PC-3 (cell line): Measurements from ENCODE around the gene UQCC3. TPM values are rescaled to one million over a fixed set of nuclear protein-coding genes. Genes with fewer than 3 reads are reported as not detected.

Experiments used
- ATAC-seq: fragments of 200-7000 bp; cut with Tn5 transposase; 2 replicates; pipeline ENCODE4 v1.9.1; 2020; ENCODE audit warnings: mild to moderate bottlenecking, moderate library complexity
- Bru-seq: library from RNA; stranded (reverse); fragments of 400-500 nt; gene quantifications from one replicate; lab custom pipeline; 2021; lab: Mats Ljungman, UMichigan
- BruChase-seq, 2 experiments: library from RNA; stranded (reverse); fragments of 400-500 nt; gene quantifications; one replicate each; lab custom pipeline; 2021; lab: Mats Ljungman, UMichigan
- BruUV-seq: library from RNA; stranded (reverse); fragments of 400-500 nt; replicated peaks from 2 replicates; lab custom pipeline; 2021; lab: Mats Ljungman, UMichigan
- CTCF ChIA-PET: fragments of 300-600 bp; sonication (Branson Sonifier 250); formaldehyde crosslinking; loops from one replicate; lab custom pipeline; 2022; ENCODE audit warnings: antibody characterized with exemption; lab: Charles Lee
- POLR2A ChIA-PET: fragments of 300-600 bp; sonication (Branson Sonifier 250); formaldehyde crosslinking; loops from one replicate; lab custom pipeline; 2022; ENCODE audit warnings: antibody characterized with exemption; ENCODE audit not compliant: unreplicated experiment; lab: Charles Lee
- DNase-seq: peaks from one replicate; pipeline ENCODE4 v3.0.0-alpha.2; 2015
- H2AFZ ChIP-seq: fragments of 300-600 bp; sonication (generic); 2 replicates; pipeline ENCODE4 v1.6.0; 2016; ENCODE audit warnings: antibody characterized with exemption, low read length
- H3F3A ChIP-seq: fragments of 300-600 bp; sonication (generic); one replicate; pipeline ENCODE4 v1.6.0; 2017; ENCODE audit warnings: antibody characterized with exemption, low read length, control low read depth, mild to moderate bottlenecking; ENCODE audit not compliant: unreplicated experiment
- H3K27ac ChIP-seq: fragments of 300-600 bp; sonication (generic); 2 replicates; pipeline ENCODE4 v1.5.1; 2016; ENCODE audit warnings: mild to moderate bottlenecking, low read length
- H3K27me3 ChIP-seq: fragments of 300-600 bp; sonication (generic); 2 replicates; pipeline ENCODE4 v1.6.1; 2016; ENCODE audit warnings: low read length, mixed read lengths
- H3K36me3 ChIP-seq: fragments of 300-600 bp; sonication (generic); 2 replicates; pipeline ENCODE4 v1.6.1; 2016; ENCODE audit warnings: low read depth, mixed run types, low read length, mixed read lengths
- H3K4me1 ChIP-seq: fragments of 300-600 bp; sonication (generic); 2 replicates; pipeline ENCODE4 v1.5.1; 2016; ENCODE audit warnings: low read length; ENCODE audit not compliant: insufficient read depth
- H3K4me2 ChIP-seq: fragments of 300-600 bp; sonication (generic); 2 replicates; pipeline ENCODE4 v1.6.0; 2016; ENCODE audit warnings: low read length
- H3K4me3 ChIP-seq: fragments of 300-600 bp; sonication (generic); 2 replicates; pipeline ENCODE4 v1.5.1; 2016; ENCODE audit warnings: mild to moderate bottlenecking, low read length, mixed read lengths
- H3K79me2 ChIP-seq: fragments of 300-600 bp; sonication (generic); 2 replicates; pipeline ENCODE4 v1.6.1; 2017; ENCODE audit warnings: low read length, mixed read lengths
- H3K9ac ChIP-seq: fragments of 300-600 bp; sonication (generic); 2 replicates; pipeline ENCODE4 v1.6.0; 2016; ENCODE audit warnings: mild to moderate bottlenecking, low read length
- H3K9me2 ChIP-seq: fragments of 300-600 bp; sonication (generic); replicated peaks from 2 replicates; pipeline ENCODE4 v1.6.1; 2016; ENCODE audit warnings: mixed run types, low read length, mixed read lengths
- H3K9me3 ChIP-seq: fragments of 300-600 bp; sonication (generic); 2 replicates; pipeline ENCODE4 v1.6.1; 2016; ENCODE audit warnings: low read length, mixed read lengths
- H4K20me1 ChIP-seq: fragments of 300-600 bp; sonication (generic); 2 replicates; pipeline ENCODE4 v1.6.1; 2016; ENCODE audit warnings: low read length, mixed read lengths
- EZH2 ChIP-seq: fragments of 300-600 bp; sonication (generic); IDR thresholded peaks from one replicate; pipeline ENCODE4 v1.6.1; 2017; ENCODE audit warnings: antibody characterized with exemption, mild to moderate bottlenecking, low read length; ENCODE audit not compliant: unreplicated experiment
- EZH2phosphoT487 ChIP-seq: fragments of 300-600 bp; sonication (generic); IDR thresholded peaks from 2 replicates; pipeline ENCODE4 v1.6.1; 2018; ENCODE audit warnings: mild to moderate bottlenecking, antibody characterized with exemption, low read length, borderline replicate concordance
- intact Hi-C: fragments of 100-400 bp; cut with micrococcal nuclease; formaldehyde crosslinking; loops from 2 replicates; pipeline ENCODE4 v1.9.0; 2023
- long read RNA-seq: library from polyadenylated mRNA; unstranded; transcript quantifications from one replicate; pipeline ENCODE4 v2.0.0, GENCODE V29; 2021; ENCODE audit not compliant: unreplicated experiment
- total RNA-seq: library from RNA; depleted of rRNA; stranded (reverse); fragments of >200 nt; gene quantifications from 2 replicates; pipeline ENCODE4 v1.2.3, GENCODE V29; 2014; rRNA removed
- TF ChIP-seq, protein P1 (sequence below): fragments of 300-600 bp; sonication (generic); conservative IDR thresholded peaks from 2 replicates; pipeline ENCODE4 v1.5.1; 2017; ENCODE audit warnings: antibody characterized with exemption, low read depth, mild to moderate bottlenecking, low read length

Gene UQCC3, protein sequence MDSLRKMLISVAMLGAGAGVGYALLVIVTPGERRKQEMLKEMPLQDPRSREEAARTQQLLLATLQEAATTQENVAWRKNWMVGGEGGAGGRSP
- total RNA-seq: 83.6 and 95.6 TPM in 2 replicates
- Bru-seq, nascent RNA: percentile 72 among the genes with signal in this experiment
- BruChase-seq, experiment 1, labeled RNA remaining after a 6-hour chase: percentile 80 among the genes with signal in this experiment
- BruChase-seq, experiment 2, labeled RNA remaining after a 2-hour chase: percentile 68 among the genes with signal in this experiment
- long read RNA-seq, transcript UQCC3-201 (2 exons, 1,947 nt): major isoform, 63 of 85 reads
- long read RNA-seq, partial matches to known transcripts: 0 of 85 reads
- long read RNA-seq, other reads (novel, unspliced or antisense): 22 of 85 reads

DNA sequence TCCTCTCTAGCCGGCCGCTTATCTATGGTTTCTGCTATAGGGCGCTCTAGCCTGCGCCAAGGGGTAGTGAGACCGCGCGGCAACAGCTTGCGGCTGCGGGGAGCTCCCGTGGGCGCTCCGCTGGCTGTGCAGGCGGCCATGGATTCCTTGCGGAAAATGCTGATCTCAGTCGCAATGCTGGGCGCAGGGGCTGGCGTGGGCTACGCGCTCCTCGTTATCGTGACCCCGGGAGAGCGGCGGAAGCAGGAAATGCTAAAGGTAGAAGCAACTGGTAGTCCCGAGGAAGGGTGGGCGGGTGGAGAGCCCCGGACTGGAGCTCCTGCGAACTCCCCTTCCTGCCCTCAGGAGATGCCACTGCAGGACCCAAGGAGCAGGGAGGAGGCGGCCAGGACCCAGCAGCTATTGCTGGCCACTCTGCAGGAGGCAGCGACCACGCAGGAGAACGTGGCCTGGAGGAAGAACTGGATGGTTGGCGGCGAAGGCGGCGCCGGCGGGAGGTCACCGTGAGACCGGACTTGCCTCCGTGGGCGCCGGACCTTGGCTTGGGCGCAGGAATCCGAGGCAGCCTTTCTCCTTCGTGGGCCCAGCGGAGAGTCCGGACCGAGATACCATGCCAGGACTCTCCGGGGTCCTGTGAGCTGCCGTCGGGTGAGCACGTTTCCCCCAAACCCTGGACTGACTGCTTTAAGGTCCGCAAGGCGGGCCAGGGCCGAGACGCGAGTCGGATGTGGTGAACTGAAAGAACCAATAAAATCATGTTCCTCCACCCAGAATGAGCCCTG is at the start of gene UQCC3, which contains the start of gene LBHD1:
Gene UQCC3, plus strand, starts transcription at position 66 of the 782 bp plus-strand sequence. Its CDS starts 73 bp downstream, at position 139.
Gene LBHD1, minus strand, starts transcription at position 660 of the 782 bp plus-strand sequence. CDS start 2,236 bp downstream, outside the sequence.
- Histone ChIP-seq H4K20me1 (peaks cover under 1% of the 10 kb centered on the region; the same call in 1 of the 2 replicates), H3K27me3 (no peaks in the 10 kb centered on the region), H3K9me2 (no peaks in the 10 kb centered on the region), H3K9me3 (no peaks in the 10 kb centered on the region), H3K9ac (peak within 1 kb of the TSS; percentile 91), H3K4me2 (peak within 1 kb of the TSS; percentile 85), H3F3A (peaks cover 11% of the 10 kb centered on the region), H2AFZ (peak within 1 kb of the TSS; percentile 83), H3K79me2 (peaks cover 74% of the 10 kb centered on the region), H3K4me1 (peaks cover 40% of the 10 kb centered on the region), H3K36me3 (peaks cover 8% of the 10 kb centered on the region), H3K27ac (peak within 1 kb of the TSS; percentile 80), H3K4me3 (peak within 1 kb of the TSS; percentile 92)
- CTCF ChIA-PET: interaction anchor here (0.6 to 0.7 kb wide), 3 partner anchors 16 to 186 kb away, joined by 3 to 10 read pairs (median 4); partner anchors contain the start of gene HNRNPUL2
- TF ChIP-seq, protein P1, sequence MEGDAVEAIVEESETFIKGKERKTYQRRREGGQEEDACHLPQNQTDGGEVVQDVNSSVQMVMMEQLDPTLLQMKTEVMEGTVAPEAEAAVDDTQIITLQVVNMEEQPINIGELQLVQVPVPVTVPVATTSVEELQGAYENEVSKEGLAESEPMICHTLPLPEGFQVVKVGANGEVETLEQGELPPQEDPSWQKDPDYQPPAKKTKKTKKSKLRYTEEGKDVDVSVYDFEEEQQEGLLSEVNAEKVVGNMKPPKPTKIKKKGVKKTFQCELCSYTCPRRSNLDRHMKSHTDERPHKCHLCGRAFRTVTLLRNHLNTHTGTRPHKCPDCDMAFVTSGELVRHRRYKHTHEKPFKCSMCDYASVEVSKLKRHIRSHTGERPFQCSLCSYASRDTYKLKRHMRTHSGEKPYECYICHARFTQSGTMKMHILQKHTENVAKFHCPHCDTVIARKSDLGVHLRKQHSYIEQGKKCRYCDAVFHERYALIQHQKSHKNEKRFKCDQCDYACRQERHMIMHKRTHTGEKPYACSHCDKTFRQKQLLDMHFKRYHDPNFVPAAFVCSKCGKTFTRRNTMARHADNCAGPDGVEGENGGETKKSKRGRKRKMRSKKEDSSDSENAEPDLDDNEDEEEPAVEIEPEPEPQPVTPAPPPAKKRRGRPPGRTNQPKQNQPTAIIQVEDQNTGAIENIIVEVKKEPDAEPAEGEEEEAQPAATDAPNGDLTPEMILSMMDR: no peak
- TF ChIP-seq EZH2phosphoT487: no peak
- no peak for TF ChIP-seq EZH2
- DNase-seq (peak; percentile 90), ATAC-seq (peak; percentile 72)
- BruUV-seq: TSS peak; percentile 52
- POLR2A ChIA-PET: interaction anchor here (0.6 to 1.3 kb wide), 4 partner anchors 9 to 80 kb away, joined by 3 to 7 read pairs (median 4); partner anchors contain the start of genes HNRNPUL2 and TUT1
- intact Hi-C loops: loop anchor here (5.0 kb wide), 1 partner anchor 69 kb away; the partner anchor contains the start of gene MTA2

DNA sequence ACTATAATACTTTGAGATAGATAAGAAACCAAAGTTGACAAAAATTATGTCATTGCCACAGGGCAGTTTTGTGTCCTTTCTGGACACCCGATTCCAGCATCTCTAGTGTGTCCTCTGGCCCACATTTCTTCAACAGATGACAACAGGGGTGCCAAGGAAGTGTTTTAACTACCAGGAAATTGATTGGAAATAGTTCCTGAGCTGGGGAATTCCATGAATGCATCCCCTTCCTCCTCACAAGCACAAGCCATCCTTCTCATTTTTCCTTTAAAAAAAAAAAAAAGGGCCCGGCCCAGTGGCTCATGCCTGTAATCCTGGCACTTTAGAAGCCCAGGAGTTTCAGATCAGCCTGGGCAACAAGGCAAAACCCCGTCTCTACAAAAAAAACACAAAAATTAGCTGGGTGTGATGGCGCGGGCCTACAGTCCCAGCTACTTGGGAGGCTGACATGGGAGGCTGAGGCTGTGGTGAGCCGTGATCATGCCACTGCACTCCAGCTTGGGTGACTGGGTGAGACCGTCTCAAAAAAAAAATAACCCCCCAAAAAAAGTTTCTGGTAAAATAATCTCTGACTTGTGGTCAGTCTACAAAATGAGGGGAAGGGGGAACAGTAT is 48.9 kb upstream of the UQCC3 start:
- H3K27ac ChIP-seq: peak overlapping the region; percentile 79
- TSS peak; percentile 99 for BruUV-seq
- ChIA-PET POLR2A (interaction anchor here (0.6 to 1.2 kb wide), 3 partner anchors 31 to 131 kb away, joined by 4 to 20 read pairs (median 6); partner anchors contain the start of genes EEF1G and TUT1), CTCF (interaction anchor here (0.5 to 1.3 kb wide), 4 partner anchors 42 to 156 kb away, joined by 3 to 6 read pairs (median 4); partner anchors contain the start of genes C11orf98, CSKMT and TAF6L)
- DNase-seq (no peak), ATAC-seq (no peak)
- H4K20me1 ChIP-seq: no peaks in the 10 kb centered on the region
- H3K79me2 ChIP-seq: peaks cover 24% of the 10 kb centered on the region
- TF ChIP-seq, protein P1: no peak
- TF ChIP-seq EZH2 (no peak), EZH2phosphoT487 (no peak)
- peak overlapping the region; percentile 74 for H2AFZ ChIP-seq
- H3K4me1 ChIP-seq: peaks cover 21% of the 10 kb centered on the region
- intact Hi-C loops: loop anchor here (2.0 kb wide), 1 partner anchor 30 kb away; the partner anchor contains the start of gene INTS5
- H3K9ac ChIP-seq: peak overlapping the region; percentile 41
- H3K36me3 ChIP-seq: peaks cover 25% of the 10 kb centered on the region
- H3K9me2 ChIP-seq: no peaks in the 10 kb centered on the region
- peaks cover 13% of the 10 kb centered on the region for H3F3A ChIP-seq
- H3K4me2 ChIP-seq: peak overlapping the region; percentile 84
- H3K4me3 ChIP-seq: no peak overlapping the region; the same call in 1 of the 2 replicates
- no peaks in the 10 kb centered on the region for H3K27me3 ChIP-seq
- no peaks in the 10 kb centered on the region for H3K9me3 ChIP-seq
